ENCODE results near the gene RMDN3.

The RMDN3 gene

DNA sequence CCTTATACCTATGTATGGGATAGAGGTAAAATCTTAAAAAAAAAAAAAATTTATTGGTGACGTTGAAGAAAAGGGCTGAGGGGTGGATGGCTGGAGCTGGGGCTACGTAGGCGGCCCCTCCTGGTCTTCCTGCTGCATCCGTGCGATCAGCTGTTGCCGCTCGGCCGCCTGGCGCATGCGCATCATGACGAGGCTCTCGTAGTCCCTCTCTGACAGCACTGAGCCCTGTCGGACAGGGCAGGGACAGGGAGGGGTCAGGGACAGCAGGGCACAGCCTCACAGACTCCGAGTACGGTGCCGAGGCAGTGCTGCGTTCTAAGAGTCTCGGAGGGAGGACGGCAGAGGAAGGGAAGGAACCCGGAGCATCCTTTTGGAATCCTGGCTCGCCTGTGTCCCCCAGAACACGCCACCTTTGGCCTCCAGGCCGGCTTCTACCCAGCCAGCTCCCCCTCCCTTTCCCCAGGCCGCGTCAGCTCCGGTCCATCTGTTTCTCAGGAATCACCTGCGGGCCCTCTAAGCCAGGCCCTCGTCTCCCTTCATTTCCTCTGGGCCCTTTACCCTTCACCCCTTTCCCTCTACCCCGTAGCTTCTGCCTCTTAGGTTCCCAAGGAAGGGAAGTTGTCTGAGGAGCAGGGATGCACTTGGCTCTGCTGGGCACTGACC is 12.9 kb upstream of the RMDN3 start:
- H3K4me3 ChIP-seq, result no peak overlapping the region
- peaks cover 9% of the 10 kb centered on the region; the same call in 1 of the 2 replicates for H3K36me3 ChIP-seq (replicated peaks)
- peaks cover 20% of the 10 kb centered on the region for H3K4me1 ChIP-seq
- H3K27me3 ChIP-seq (ENCODE audit: low read depth), result no peaks in the 10 kb centered on the region
- DNase-seq (ENCODE audit: low spot score in 2 of 2), result no peak
- H3K9me3 ChIP-seq, result no peaks in the 10 kb centered on the region
- in situ Hi-C loops (cut with MboI; ENCODE audit: low sequenced_read_pairs), result no loop called here

DNA sequence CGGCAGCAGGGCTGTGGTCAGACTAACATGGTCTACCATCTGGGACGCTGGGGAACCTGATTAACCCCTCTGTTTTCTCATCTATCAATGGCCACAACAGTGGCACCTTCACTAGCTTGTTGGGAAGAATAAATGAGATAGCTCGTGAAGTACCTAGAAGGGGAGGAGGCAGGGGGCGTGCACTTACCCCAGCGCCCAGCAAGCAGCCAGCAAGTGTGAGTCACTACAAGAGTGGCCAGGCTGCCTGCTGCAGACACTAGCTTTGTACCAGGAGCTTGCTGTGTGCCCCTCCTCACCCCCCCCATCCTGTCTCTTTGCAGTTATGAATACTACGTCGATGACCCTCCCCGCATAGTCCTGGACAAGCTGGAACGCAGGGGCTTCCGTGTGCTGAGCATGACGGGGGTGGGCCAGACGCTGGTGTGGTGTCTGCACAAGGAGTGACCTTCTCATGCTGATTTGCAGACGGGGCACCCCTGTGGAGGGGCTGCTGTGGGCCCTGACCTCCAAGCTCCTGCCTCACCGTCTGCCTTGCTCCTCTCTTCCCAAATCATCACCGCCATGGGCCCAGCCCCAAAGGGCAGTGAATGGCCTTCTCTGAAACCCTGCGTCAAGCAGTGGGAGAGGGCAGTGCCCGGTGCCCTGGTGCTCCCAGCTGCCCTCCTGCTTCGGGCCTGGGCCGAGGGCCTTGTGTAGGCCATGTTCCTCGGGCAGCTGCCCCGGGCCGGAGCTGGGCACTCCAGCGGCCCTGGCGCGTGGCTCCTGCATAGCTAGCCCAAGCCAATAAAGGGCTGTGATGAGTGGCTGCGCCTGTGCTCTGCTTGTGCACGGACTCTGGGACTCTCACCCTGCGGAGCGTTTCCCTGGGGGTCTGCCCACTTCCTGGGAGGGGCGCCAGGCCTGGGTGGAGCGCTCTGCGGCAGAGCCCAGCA is 12.1 kb upstream of the RMDN3 start:
- Histone ChIP-seq H3K4me1 (peaks cover 20% of the 10 kb centered on the region), H3K27me3 (ENCODE audit: low read depth) (no peaks in the 10 kb centered on the region), H3K9me3 (no peaks in the 10 kb centered on the region), H3K36me3 (replicated peaks) (peaks cover 9% of the 10 kb centered on the region; the same call in 1 of the 2 replicates), H3K4me3 (no peak overlapping the region)
- in situ Hi-C loops (cut with MboI; ENCODE audit: low sequenced_read_pairs), result no loop called here
- DNase-seq (ENCODE audit: low spot score in 2 of 2), result no peak

DNA sequence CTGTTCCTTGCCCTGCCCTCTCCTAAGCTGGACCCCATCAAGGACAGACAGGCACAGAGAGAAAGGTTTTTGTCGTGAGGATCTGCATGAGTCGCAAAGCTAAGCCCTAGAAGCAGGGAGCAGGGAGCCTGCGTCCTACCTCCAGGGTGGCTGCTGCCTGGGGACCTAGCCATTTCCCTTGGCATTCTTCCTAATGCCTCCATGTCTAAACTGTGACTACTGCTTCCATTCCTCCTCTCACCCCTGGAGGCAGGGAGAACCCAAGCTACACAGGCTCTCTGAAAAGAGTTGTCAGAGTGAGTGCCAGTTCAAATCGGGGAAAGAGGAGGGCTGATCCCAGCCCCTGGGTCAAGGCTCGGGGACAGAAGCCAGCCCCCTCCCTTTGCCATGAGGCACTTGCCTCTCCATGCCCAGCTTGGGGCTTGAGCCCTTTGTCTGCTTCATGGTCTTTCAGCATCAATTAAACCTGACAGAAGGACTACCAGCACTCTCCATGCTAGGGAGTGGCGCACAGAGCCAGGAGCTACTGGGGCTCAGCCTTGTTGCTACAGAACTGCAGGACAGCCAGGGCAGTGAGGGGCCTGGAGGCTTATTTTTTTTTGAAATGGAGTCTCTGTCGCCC is 11.3 kb upstream of the RMDN3 start:
- DNase-seq (ENCODE audit: low spot score in 2 of 2), result no peak
- Histone ChIP-seq H3K36me3 (replicated peaks) (peaks cover 9% of the 10 kb centered on the region; the same call in 1 of the 2 replicates), H3K9me3 (no peaks in the 10 kb centered on the region), H3K4me3 (no peak overlapping the region), H3K27me3 (ENCODE audit: low read depth) (no peaks in the 10 kb centered on the region), H3K4me1 (peaks cover 20% of the 10 kb centered on the region)
- in situ Hi-C loops (cut with MboI; ENCODE audit: low sequenced_read_pairs), result no loop called here

DNA sequence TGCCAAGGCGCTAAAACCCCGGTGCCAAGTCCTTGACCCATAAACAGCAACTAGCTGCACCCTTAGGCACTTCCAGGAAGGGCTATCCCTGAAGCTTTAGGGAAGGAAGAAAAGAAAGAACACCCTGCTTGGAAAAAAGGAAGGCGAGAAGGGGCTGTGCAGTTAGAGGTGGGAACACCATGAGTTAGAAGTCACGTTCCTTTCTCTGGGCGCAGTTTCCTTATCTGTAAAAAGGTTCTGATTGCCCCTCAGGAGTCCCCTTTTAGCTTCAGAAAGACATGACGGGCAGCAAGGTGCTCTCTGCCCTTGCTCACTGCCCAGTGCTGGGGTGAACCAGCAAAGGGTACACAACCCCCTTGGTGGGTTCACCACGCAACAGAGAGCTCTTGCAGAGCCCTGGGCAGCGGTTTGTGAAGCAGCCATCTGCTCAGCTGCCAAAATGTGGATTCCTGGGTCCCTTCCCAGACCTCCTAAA is 9.6 kb upstream of the RMDN3 start:
- Histone ChIP-seq H3K27me3 (ENCODE audit: low read depth) (no peaks in the 10 kb centered on the region), H3K4me3 (peak overlapping the region; percentile 57), H3K36me3 (replicated peaks) (peaks cover 9% of the 10 kb centered on the region; the same call in 1 of the 2 replicates), H3K4me1 (peaks cover 20% of the 10 kb centered on the region), H3K9me3 (no peaks in the 10 kb centered on the region)
- in situ Hi-C loops (cut with MboI; ENCODE audit: low sequenced_read_pairs), result no loop called here
- peak in 1 of 2 experiments; percentile 29 for DNase-seq (ENCODE audit: low spot score in 2 of 2)

DNA sequence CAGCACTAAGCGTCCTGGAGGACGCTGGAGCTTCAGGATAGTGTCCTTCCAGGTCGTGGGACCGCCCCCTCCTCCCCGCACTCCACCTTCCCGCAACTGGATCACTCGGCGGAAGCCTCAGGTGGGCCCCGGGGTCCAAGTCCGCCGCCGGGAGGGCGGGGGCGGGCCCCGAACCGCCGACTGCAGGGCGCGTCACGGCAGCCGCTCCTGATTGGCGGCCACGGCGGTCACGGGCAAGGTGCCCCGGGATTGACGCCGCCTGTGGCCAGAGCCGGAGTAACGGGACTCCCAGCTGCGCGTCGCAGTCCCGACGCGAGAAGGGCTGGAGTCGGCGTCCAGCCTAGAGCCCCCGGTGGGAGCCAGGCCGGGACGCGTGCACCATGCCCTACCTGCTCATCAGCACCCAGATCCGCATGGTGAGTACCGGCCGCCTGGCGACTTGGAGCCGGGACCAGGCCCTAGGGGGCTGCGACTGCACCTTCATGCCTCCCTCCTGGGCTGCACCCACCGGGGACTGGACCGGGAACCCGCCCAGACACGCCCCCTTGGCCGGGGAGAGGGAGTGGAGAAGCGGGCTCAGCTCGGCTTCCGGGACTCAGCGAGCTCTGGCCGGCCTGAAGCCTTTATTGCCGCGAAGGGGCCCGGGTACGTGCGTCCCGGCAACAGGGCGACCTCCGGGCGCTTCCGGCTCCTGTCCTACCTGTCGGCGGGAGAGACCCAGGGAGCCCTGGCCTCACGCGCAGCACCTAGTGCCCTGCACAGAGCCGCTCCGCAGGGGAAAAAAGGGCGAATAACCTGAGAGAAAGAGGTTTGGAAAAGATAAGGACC is 9.0 kb upstream of the RMDN3 start, which contains the start of gene GCHFR:
Gene GCHFR, plus strand, starts transcription at position 268 of the 828 bp plus-strand sequence. Its CDS starts 113 bp downstream, at position 381.
- Histone ChIP-seq H3K9me3 (no peaks in the 10 kb centered on the region), H3K4me1 (peaks cover 20% of the 10 kb centered on the region), H3K27me3 (ENCODE audit: low read depth) (no peaks in the 10 kb centered on the region), H3K36me3 (replicated peaks) (peaks cover 9% of the 10 kb centered on the region; the same call in 1 of the 2 replicates), H3K4me3 (peak within 1 kb of the TSS; percentile 57)
- in situ Hi-C loops (cut with MboI; ENCODE audit: low sequenced_read_pairs), result no loop called here
- peak; percentile 65 to 89 for DNase-seq (ENCODE audit: low spot score in 2 of 2)

DNA sequence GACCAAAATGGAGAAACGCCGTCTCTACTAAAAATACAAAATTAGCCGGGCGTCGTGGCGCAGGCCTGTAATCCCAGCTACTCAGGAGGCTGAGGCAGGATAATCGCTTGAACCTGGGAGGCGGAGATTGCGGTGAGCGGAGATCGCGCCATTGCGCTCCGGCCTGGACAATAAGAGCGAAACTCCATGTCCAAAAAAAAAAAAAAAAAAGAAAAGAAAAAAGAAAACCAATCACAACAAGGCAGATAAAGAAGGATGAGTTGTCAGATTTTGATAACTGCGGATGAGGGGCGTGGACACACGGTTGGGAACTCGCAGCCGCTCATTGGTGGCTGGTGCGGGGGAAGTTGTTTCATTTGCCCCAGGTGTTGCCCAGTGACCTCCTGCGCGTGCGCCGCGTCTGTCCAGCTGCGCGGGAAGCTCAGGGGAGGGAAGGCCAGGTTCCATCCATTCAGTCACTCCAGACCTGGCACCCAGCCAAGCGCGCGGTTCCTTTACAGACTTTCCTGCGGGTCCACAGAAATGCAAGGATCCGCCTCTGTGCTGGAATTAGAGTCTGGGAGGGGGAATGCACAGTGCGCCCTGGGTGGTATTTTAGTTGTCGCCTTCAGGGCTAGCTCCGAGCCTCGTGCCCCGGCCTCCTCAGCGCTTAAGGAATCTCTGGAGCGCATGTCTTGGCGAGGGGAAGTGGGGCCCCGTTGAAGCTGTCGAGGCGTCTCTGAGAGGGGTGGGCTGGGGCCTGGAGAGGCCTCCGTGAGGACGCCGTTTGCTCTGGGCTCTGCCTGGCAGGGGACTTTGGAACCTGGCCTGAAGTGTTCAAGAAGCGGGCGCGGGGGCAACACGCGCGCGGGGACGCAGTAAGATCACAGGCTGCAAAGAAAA is 8.1 kb upstream of the RMDN3 start:
- H3K27me3 ChIP-seq (ENCODE audit: low read depth), result no peaks in the 10 kb centered on the region
- peak; percentile 15 to 80 for DNase-seq (ENCODE audit: low spot score in 2 of 2)
- peaks cover 3% of the 10 kb centered on the region; the same call in 1 of the 2 replicates for H3K36me3 ChIP-seq (replicated peaks)
- peaks cover 20% of the 10 kb centered on the region for H3K4me1 ChIP-seq
- peak overlapping the region; percentile 57 for H3K4me3 ChIP-seq
- in situ Hi-C loops (cut with MboI; ENCODE audit: low sequenced_read_pairs), result no loop called here
- no peaks in the 10 kb centered on the region for H3K9me3 ChIP-seq

DNA sequence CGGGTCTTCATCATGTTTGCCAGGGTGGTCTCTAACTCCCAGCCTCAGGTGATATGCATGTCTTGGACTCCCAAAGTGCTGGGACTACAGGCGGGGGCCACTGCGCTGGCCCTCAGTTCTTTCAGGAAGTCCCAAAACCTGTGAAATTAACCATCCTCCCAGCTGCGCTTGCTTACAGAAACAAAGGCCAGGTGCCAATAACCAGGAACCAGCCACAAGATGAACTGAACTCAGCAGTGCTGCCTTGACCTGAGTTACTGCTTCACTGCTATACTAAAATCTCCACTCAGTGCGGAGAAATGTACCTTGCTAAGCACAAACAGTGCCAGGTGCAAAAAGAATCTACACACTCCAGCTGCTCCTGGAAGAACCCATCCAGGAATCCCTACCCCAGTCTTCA is 4.9 kb upstream of the RMDN3 start:
- Histone ChIP-seq H3K4me1 (peaks cover 23% of the 10 kb centered on the region), H3K4me3 (no peak overlapping the region), H3K27me3 (ENCODE audit: low read depth) (no peaks in the 10 kb centered on the region), H3K9me3 (no peaks in the 10 kb centered on the region), H3K36me3 (replicated peaks) (no peaks in the 10 kb centered on the region)
- in situ Hi-C loops (cut with MboI; ENCODE audit: low sequenced_read_pairs), result no loop called here
- DNase-seq (ENCODE audit: low spot score in 2 of 2), result no peak

DNA sequence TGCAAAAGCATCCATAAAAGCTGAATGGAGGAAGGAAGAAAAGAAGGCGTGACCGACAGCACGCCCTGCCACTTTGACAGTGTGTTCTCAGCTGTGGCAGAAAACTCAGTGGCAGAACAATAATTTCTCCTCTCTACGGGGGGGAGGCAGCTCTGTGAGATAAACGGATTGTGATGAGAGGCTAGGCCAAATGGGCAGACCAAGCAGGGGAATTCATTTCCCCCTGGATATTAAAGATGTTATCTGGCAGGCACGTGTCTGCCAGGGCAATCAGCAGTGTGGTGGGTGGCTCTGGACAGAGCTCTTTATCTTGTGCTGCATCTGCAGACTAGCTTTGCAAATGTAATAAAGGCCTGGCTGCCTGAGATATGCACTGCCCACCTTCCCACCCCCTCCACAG is 1.9 kb upstream of the RMDN3 start:
- in situ Hi-C loops (cut with MboI; ENCODE audit: low sequenced_read_pairs), result no loop called here
- Histone ChIP-seq H3K4me3 (no peak overlapping the region), H3K27me3 (ENCODE audit: low read depth) (no peaks in the 10 kb centered on the region), H3K4me1 (peaks cover 15% of the 10 kb centered on the region), H3K36me3 (replicated peaks) (peaks cover 11% of the 10 kb centered on the region), H3K9me3 (no peaks in the 10 kb centered on the region)
- no peak for DNase-seq (ENCODE audit: low spot score in 2 of 2)

DNA sequence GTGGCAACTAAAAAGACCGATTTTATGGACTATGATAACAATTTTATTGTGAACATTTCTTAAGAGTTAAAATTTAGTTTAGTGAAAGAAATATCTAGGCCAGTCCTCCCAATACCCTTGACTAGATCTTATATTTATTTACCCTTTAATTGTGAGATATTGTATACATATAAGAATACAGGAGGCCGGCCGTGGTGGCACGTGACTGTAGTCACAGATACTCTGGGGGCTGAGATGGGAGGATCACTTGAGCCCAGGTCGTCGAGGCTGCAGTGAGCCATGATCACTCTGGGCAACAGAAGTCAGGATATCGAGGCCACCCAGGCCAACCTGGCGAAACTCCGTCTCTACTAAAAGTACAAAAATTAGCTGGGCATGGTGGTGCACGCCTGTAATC is 756 bp upstream of the RMDN3 start:
- Histone ChIP-seq H3K36me3 (replicated peaks) (peaks cover 22% of the 10 kb centered on the region), H3K9me3 (no peaks in the 10 kb centered on the region), H3K4me3 (peak overlapping the region; percentile 94), H3K27me3 (ENCODE audit: low read depth) (no peaks in the 10 kb centered on the region), H3K4me1 (peaks cover 15% of the 10 kb centered on the region)
- DNase-seq (ENCODE audit: low spot score in 2 of 2), result peak in 1 of 2 experiments; percentile 48
- in situ Hi-C loops (cut with MboI; ENCODE audit: low sequenced_read_pairs), result no loop called here

DNA sequence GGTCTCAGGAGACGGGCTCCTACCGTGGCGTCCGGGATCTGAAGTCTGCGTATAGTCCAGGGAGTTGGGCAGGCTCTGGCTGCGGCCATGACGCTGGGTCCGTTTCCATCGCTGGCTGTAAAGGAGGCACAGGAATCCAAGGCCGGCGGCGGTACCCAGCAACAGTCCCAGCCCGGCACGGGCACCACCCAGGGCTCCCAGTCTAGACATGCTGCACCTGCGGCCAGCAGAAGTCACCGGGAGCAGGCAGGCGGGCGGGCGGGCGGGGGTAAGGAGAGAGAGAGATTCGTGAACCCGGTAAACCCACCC is 526 bp downstream of the RMDN3 start:
- DNase-seq (ENCODE audit: low spot score in 2 of 2), result peak in 1 of 2 experiments; percentile 43
- no peaks in the 10 kb centered on the region for H3K9me3 ChIP-seq
- in situ Hi-C loops (cut with MboI; ENCODE audit: low sequenced_read_pairs), result no loop called here
- peak overlapping the region; percentile 94 for H3K4me3 ChIP-seq
- H3K4me1 ChIP-seq, result peaks cover 15% of the 10 kb centered on the region
- H3K27me3 ChIP-seq (ENCODE audit: low read depth), result no peaks in the 10 kb centered on the region
- peaks cover 32% of the 10 kb centered on the region for H3K36me3 ChIP-seq (replicated peaks)

DNA sequence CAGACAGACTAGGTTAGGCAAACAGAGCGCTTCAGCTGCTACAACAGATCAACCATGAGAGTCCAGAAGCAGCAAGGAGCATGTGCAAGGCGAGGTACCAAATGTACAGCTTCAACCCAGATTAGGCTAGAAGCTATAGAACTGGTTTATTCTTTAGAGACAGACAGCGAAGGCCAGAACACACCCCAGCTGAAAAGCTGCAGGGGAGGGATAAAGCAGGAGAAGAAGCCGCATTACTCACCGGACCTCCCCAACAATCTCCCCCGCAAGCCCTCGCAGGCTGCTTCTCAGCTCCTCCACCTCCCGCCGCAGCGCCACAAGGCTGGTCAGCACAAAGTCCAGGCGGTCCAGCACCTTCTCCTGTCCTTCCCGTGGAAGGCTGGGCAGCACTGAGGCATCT is 3.3 kb downstream of the RMDN3 start:
- H3K36me3 ChIP-seq (replicated peaks), result peaks cover 49% of the 10 kb centered on the region
- H3K27me3 ChIP-seq (ENCODE audit: low read depth), result no peaks in the 10 kb centered on the region
- in situ Hi-C loops (cut with MboI; ENCODE audit: low sequenced_read_pairs), result no loop called here
- H3K4me3 ChIP-seq, result no peak overlapping the region
- DNase-seq (ENCODE audit: low spot score in 2 of 2), result no peak
- no peaks in the 10 kb centered on the region for H3K9me3 ChIP-seq
- peaks cover 13% of the 10 kb centered on the region for H3K4me1 ChIP-seq

DNA sequence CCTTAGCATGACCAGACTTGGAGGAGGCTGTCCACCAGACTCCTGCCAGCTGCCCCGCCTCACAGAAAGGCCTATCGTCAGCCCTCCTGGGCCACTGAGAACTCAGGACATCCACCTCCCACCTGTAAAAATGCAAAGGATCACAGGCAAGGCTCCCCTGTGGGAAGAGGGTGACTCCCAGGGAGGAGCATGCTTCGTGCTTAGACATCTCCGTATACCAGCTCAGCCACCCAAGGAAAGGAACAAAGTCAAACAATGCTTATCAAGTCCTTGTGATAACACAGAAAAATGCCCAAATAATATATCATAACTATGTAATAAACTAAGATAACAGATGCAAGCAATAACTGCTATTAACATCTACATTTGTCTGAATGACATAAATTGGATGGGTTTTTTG is 4.2 kb downstream of the RMDN3 start:
- Histone ChIP-seq H3K36me3 (replicated peaks) (peaks cover 51% of the 10 kb centered on the region), H3K9me3 (no peaks in the 10 kb centered on the region), H3K4me1 (peaks cover 10% of the 10 kb centered on the region), H3K27me3 (ENCODE audit: low read depth) (no peaks in the 10 kb centered on the region), H3K4me3 (no peak overlapping the region)
- in situ Hi-C loops (cut with MboI; ENCODE audit: low sequenced_read_pairs), result no loop called here
- DNase-seq (ENCODE audit: low spot score in 2 of 2), result no peak
